Breast epithelium (tissue), 4 donors: ENCODE measurements around the gene DUSP3. TPM values are rescaled to one million over a fixed set of nuclear protein-coding genes. Genes with fewer than 3 reads are reported as not detected.

Source experiments
- DNase-seq, 2 donors: peaks; one replicate each; pipeline ENCODE4 v3.0.0-alpha.2; 2019; ENCODE audit warnings: low spot score in 2 of 2
- H3K27ac ChIP-seq, 2 donors: fragments of 200-600 bp; sonication (generic) in 1 of 2; one replicate each; pipeline ENCODE4 v1.5.1; 2016 to 2019; ENCODE audit warnings: mild to moderate bottlenecking in 1 of 2
- H3K27me3 ChIP-seq, 2 donors: fragments of 200-600 bp; sonication (generic) in 1 of 2; one replicate each; pipeline versions ENCODE4 v1.5.1 to v1.6.0; 2017 to 2019; ENCODE audit warnings: control low read depth in 1 of 2, mild to moderate bottlenecking in 1 of 2
- H3K36me3 ChIP-seq: fragments of 200-600 bp; one replicate; pipeline ENCODE4 v1.5.1; 2019
- H3K4me1 ChIP-seq, 2 donors: fragments of 200-600 bp; sonication (generic); one replicate each; pipeline ENCODE4 v1.5.1; 2016 to 2019; ENCODE audit warnings: control low read depth in 1 of 2
- H3K4me3 ChIP-seq, 3 donors: fragments of 200-600 bp; sonication (generic); 1 replicate in 2 of 3; 2 replicates in 1 of 3; pipeline ENCODE4 v1.5.1; 2016 to 2019; ENCODE audit warnings: mild to moderate bottlenecking in 3 of 3, moderate library complexity in 2 of 3
- H3K9me3 ChIP-seq, 2 donors: fragments of 200-600 bp; sonication (generic) in 1 of 2; one replicate each; pipeline ENCODE4 v1.5.1; 2016 to 2019; ENCODE audit warnings: control low read depth in 1 of 2
- CTCF ChIP-seq, 3 donors: fragments of 450-650 bp; IDR thresholded peaks; one replicate each; pipeline ENCODE4 v1.5.1; 2016 to 2017; ENCODE audit warnings: antibody characterized with exemption in 3 of 3, mild to moderate bottlenecking in 3 of 3, moderate library complexity in 3 of 3
- POLR2A ChIP-seq: fragments of 450-650 bp; IDR thresholded peaks from one replicate; pipeline ENCODE4 v1.6.1; 2016; ENCODE audit warnings: antibody characterized with exemption, mild to moderate bottlenecking, moderate library complexity
- POLR2AphosphoS5 ChIP-seq, 3 donors: sonication (generic); formaldehyde crosslinking; IDR thresholded peaks; one replicate each; pipeline ENCODE4 v1.6.1; 2017; ENCODE audit warnings: antibody characterized with exemption in 3 of 3
- intact Hi-C: fragments of 100-400 bp; cut with DNase I; formaldehyde crosslinking; loops from one replicate; pipeline ENCODE4 v1.15.1; 2023; ENCODE audit warnings: low total_unique reads
- total RNA-seq, 3 donors: library from RNA; depleted of rRNA; stranded (reverse); fragments of >200 nt; gene quantifications; one replicate each; pipeline ENCODE4 v1.1.0, GENCODE V29; 2016

The DUSP3 gene
- total RNA-seq, 3 donors from 2014 or later = 51.5 to 74.9 (median 62.6) TPM

GRCh38 chr17:43733956-43734355, 44.8 kb downstream of the DUSP3 start:
- Histone ChIP-seq H3K27me3 (no peaks in the 10 kb centered on the region), H3K4me1 (no peaks in the 10 kb centered on the region), H3K9me3 (no peaks in the 10 kb centered on the region), H3K27ac (no peak overlapping the region), H3K4me3 (no peak overlapping the region), H3K36me3 (no peaks in the 10 kb centered on the region)
- intact Hi-C loops = no loop called here
- no peak for DNase-seq
- TF ChIP-seq POLR2A (no peak), CTCF (IDR thresholded peaks at IDR 0.05) (no peak), POLR2AphosphoS5 (IDR thresholded peaks at IDR 0.05) (no peak)

- H3K4me1 ChIP-seq = no peaks in the 10 kb centered on the region
- no peaks in the 10 kb centered on the region for H3K27me3 ChIP-seq
- no peak for TF ChIP-seq POLR2AphosphoS5 (IDR thresholded peaks at IDR 0.05)
- TF ChIP-seq CTCF (IDR thresholded peaks at IDR 0.05) = no peak
- no peak for TF ChIP-seq POLR2A
- no peaks in the 10 kb centered on the region for H3K36me3 ChIP-seq
- H3K9me3 ChIP-seq = no peaks in the 10 kb centered on the region
- no peak overlapping the region for H3K27ac ChIP-seq
- intact Hi-C loops = no loop called here
- no peak for DNase-seq
- no peak overlapping the region for H3K4me3 ChIP-seq
Measured at GRCh38 chr17:43732958-43733357, 45.8 kb downstream of the DUSP3 start.

GRCh38 chr17:43728081-43728480, 50.7 kb downstream of the DUSP3 start:
- Histone ChIP-seq H3K4me1 (no peaks in the 10 kb centered on the region), H3K36me3 (no peaks in the 10 kb centered on the region), H3K27me3 (no peaks in the 10 kb centered on the region), H3K4me3 (no peak overlapping the region), H3K27ac (no peak overlapping the region), H3K9me3 (no peaks in the 10 kb centered on the region)
- TF ChIP-seq POLR2A (no peak), CTCF (IDR thresholded peaks at IDR 0.05) (no peak), POLR2AphosphoS5 (IDR thresholded peaks at IDR 0.05) (no peak)
- no peak for DNase-seq
- intact Hi-C loops = no loop called here

- H3K4me1 ChIP-seq = no peaks in the 10 kb centered on the region
- no peak overlapping the region for H3K4me3 ChIP-seq
- no peak for DNase-seq
- H3K36me3 ChIP-seq = no peaks in the 10 kb centered on the region
- no peaks in the 10 kb centered on the region for H3K9me3 ChIP-seq
- no peaks in the 10 kb centered on the region for H3K27me3 ChIP-seq
- H3K27ac ChIP-seq = no peak overlapping the region
- TF ChIP-seq CTCF (IDR thresholded peaks at IDR 0.05) = no peak
- TF ChIP-seq POLR2AphosphoS5 (IDR thresholded peaks at IDR 0.05) = no peak
- no peak for TF ChIP-seq POLR2A
- intact Hi-C loops = no loop called here
Measured at GRCh38 chr17:43723697-43724359, 54.9 kb downstream of the DUSP3 start.

GRCh38 chr17:43722870-43723665, 55.7 kb downstream of the DUSP3 start:
- Histone ChIP-seq H3K9me3 (no peaks in the 10 kb centered on the region), H3K27me3 (no peaks in the 10 kb centered on the region), H3K27ac (no peak overlapping the region), H3K4me1 (no peaks in the 10 kb centered on the region), H3K36me3 (no peaks in the 10 kb centered on the region), H3K4me3 (no peak overlapping the region)
- TF ChIP-seq CTCF (IDR thresholded peaks at IDR 0.05) (no peak), POLR2A (no peak), POLR2AphosphoS5 (IDR thresholded peaks at IDR 0.05) (no peak)
- intact Hi-C loops = no loop called here
- no peak for DNase-seq
